Measurements from ENCODE around the gene CYP11A1.

The CYP11A1 gene

GRCh38 chr15:74387621-74388362, 20.3 kb upstream of the CYP11A1 start:
- no peak for DNase-seq

- no peak for DNase-seq
Measured at GRCh38 chr15:74387141-74387541, 19.7 kb upstream of the CYP11A1 start.

- DNase-seq = no peak
Measured at GRCh38 chr15:74386496-74387140, 19.2 kb upstream of the CYP11A1 start.

- peak; percentile 48 for DNase-seq
Measured at GRCh38 chr15:74385733-74386132, 18.3 kb upstream of the CYP11A1 start.

- peak; percentile 52 for DNase-seq
Measured at GRCh38 chr15:74384881-74385643, 17.6 kb upstream of the CYP11A1 start.

GRCh38 chr15:74384566-74384880, 17.1 kb upstream of the CYP11A1 start:
- no peak for DNase-seq

GRCh38 chr15:74383695-74384565, 16.5 kb upstream of the CYP11A1 start:
- peak; percentile 43 for DNase-seq

- DNase-seq = peak; percentile 20
Measured at GRCh38 chr15:74383286-74383685, 15.8 kb upstream of the CYP11A1 start.

- DNase-seq = peak; percentile 87
Measured at GRCh38 chr15:74382004-74382816, 14.8 kb upstream of the CYP11A1 start.

GRCh38 chr15:74381481-74381880, 14.0 kb upstream of the CYP11A1 start:
- DNase-seq = peak; percentile 36

- DNase-seq = no peak
Measured at GRCh38 chr15:74381190-74381453, 13.7 kb upstream of the CYP11A1 start.

- peak; percentile 31 for DNase-seq
Measured at GRCh38 chr15:74380361-74381189, 13.1 kb upstream of the CYP11A1 start.

- DNase-seq = peak; percentile 58
Measured at GRCh38 chr15:74378848-74379247, 11.4 kb upstream of the CYP11A1 start.

GRCh38 chr15:74377831-74378766, 10.7 kb upstream of the CYP11A1 start:
- DNase-seq = peak; percentile 29

GRCh38 chr15:74376825-74377581, 9.6 kb upstream of the CYP11A1 start:
- no peak for DNase-seq

GRCh38 chr15:74376226-74376625, 8.8 kb upstream of the CYP11A1 start:
- peak; percentile 25 for DNase-seq

- peak; percentile 66 for DNase-seq
Measured at GRCh38 chr15:74375303-74375693, 7.9 kb upstream of the CYP11A1 start.

- peak; percentile 43 for DNase-seq
Measured at GRCh38 chr15:74374648-74375302, 7.3 kb upstream of the CYP11A1 start.

Measured in left hindlimb (tissue), 1 donor.